GM19238 (cell line): ENCODE measurements around the gene MRPS27.
"Not testable (repeated sequence)": the region's sequence is repeated elsewhere in the genome, so short reads cannot be mapped to it uniquely, and the experiment has no call there.

ENCODE experiments used
- DNase-seq: peaks from one replicate; pipeline ENCODE4 v3.0.0; 2011; ENCODE audit warnings: low spot score; ENCODE audit not compliant: insufficient read length

Gene MRPS27

DNA sequence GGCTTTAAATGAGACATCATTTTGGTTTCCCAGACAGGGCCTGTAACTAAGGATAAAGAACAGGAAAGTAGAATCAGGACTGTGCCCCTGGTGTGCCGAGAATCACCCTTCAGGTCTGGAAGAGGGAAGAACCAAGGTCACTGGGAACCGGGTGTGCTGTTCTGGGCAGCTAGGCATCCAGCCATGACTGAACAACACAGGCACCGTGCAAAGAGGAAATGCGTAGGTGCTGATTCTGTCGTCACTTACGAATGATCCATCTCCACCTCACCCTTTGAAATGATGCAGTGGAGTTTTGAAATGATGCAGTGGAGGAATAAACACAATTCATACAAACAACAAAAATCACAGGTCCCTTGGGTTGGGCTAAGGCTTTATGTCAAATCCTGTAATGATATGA lies 148.4 kb downstream of the MRPS27 start:
- DNase-seq, result no peak

DNA sequence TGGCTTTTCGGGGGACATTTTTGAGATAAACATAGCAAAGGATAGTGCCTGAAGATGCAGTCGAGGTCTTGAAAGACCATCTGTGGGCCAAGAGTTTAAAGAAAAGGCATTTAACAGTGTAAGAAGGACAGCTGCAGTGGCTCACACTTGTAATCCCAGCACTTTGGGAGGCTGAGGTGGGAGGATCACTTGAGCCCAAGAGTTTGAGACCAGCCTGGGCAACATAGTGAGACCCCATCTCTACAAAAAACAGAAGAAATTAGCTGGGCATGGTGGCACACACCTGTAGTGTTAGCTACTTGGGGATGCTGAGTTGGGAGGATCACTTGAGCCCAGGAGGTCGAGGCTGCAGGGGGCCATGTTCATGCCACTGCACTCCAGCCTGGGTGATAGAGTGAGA lies 148.9 kb downstream of the MRPS27 start:
- not testable (repeated sequence) for DNase-seq

DNA sequence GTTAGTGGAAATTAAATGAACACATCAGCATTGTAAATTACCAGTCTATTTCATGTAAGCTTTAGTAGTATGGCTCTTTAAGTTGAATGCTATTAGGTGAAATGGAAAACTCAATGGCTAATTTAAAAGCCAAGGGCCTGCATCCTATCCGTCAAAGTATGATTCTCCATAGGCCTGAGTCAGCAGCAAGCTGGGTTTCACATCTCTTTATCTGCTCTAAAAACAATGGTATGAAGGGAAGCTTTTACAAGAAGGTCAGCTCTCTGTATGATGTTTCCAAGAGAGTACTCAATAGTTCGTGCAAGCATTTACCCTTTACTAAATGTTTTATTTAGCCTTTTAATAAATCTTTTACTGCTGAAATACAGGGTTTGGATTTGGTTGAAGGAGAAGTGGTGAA lies 149.9 kb downstream of the MRPS27 start:
- no peak for DNase-seq
